Nephron (organoid): ENCODE data around the gene BAHCC1.

Experiments used
- H3K27ac Mint-ChIP-seq, 3 experiments: 2 replicates each; pipeline ENCODE4 v1.8.0; 2020; ENCODE audit warnings: mixed read lengths in 3 of 3, mild to moderate bottlenecking in 2 of 3, moderate library complexity in 1 of 3
- H3K27me3 Mint-ChIP-seq: 2 replicates; pipeline ENCODE4 v1.8.0; 2021; ENCODE audit warnings: low read depth, mild to moderate bottlenecking, moderate library complexity, mixed read lengths
- H3K36me3 Mint-ChIP-seq: 2 replicates; pipeline ENCODE4 v1.8.0; 2020; ENCODE audit warnings: low read depth, mixed read lengths
- H3K4me1 Mint-ChIP-seq: 2 replicates; pipeline ENCODE4 v1.8.0; 2020; ENCODE audit warnings: mixed read lengths
- H3K4me3 Mint-ChIP-seq, 3 experiments: 2 replicates each; pipeline ENCODE4 v1.8.0; 2020; ENCODE audit warnings: mild to moderate bottlenecking in 3 of 3, mixed read lengths in 3 of 3, moderate library complexity in 2 of 3
- H3K9me3 Mint-ChIP-seq: 2 replicates; pipeline ENCODE4 v1.8.0; 2020; ENCODE audit warnings: mixed read lengths
- TF ChIP-seq, protein P1 (sequence below), 3 experiments: fragments of 200-600 bp; sonication (generic); IDR thresholded peaks; one replicate each; pipeline ENCODE4 v1.5.0; 2021; ENCODE audit warnings: antibody characterized with exemption in 3 of 3; ENCODE audit not compliant: unreplicated experiment in 3 of 3

The BAHCC1 gene

DNA sequence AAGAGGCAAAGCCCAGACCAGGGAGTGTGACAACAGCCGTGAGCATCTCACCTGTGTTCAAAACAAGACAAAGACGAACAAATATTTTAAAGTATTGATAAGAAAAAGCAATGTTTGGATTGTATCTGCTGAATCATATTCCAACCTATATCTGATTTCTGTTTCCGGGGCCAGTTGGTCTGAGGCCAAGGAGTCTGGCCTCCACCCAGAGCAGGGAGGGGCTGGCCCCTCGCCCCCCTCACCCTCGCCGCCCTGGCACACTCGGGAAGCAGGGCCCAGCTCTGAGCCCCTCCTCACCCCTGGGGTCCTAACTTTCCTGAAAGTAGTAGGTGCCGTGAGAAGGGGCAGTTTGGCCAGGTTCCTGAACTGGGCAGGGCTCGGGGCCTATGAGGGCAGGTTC is 69.3 kb downstream of the BAHCC1 start:
- TF ChIP-seq, protein P1, sequence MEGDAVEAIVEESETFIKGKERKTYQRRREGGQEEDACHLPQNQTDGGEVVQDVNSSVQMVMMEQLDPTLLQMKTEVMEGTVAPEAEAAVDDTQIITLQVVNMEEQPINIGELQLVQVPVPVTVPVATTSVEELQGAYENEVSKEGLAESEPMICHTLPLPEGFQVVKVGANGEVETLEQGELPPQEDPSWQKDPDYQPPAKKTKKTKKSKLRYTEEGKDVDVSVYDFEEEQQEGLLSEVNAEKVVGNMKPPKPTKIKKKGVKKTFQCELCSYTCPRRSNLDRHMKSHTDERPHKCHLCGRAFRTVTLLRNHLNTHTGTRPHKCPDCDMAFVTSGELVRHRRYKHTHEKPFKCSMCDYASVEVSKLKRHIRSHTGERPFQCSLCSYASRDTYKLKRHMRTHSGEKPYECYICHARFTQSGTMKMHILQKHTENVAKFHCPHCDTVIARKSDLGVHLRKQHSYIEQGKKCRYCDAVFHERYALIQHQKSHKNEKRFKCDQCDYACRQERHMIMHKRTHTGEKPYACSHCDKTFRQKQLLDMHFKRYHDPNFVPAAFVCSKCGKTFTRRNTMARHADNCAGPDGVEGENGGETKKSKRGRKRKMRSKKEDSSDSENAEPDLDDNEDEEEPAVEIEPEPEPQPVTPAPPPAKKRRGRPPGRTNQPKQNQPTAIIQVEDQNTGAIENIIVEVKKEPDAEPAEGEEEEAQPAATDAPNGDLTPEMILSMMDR (IDR thresholded peaks at IDR 0.05; ENCODE audit: unreplicated experiment in 3 of 3): no peak
- Mint-ChIP-seq H3K9me3 (no peaks in the 10 kb centered on the region), H3K27ac (peak overlapping the region in 2 of 3 experiments; percentile 3 to 46), H3K4me3 (no peak overlapping the region), H3K27me3 (no peaks in the 10 kb centered on the region), H3K4me1 (peaks cover 18% of the 10 kb centered on the region), H3K36me3 (peaks cover 20% of the 10 kb centered on the region)

DNA sequence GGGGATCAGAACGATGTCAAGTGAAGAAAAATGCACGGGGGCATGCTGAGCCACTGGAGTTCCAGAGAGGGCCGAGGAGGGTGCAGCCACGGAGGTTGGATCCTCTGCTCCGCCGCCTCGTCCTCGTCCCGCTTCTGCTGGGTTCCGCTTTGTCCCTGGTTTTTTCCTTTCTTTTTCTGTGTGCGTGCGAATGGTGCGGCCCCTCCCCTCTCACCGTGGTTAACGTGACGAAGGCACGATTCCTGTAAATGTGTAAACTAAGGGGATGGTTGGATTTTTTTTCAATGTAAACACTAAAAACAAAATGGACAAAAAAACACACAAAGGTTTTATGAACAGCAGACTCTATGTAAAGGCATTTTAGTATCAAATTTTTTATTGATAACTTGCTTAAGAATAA is 70.7 kb downstream of the BAHCC1 start:
- H3K4me1 Mint-ChIP-seq: peaks cover 25% of the 10 kb centered on the region
- TF ChIP-seq, protein P1 (IDR thresholded peaks at IDR 0.05; ENCODE audit: unreplicated experiment in 3 of 3): no peak
- peak overlapping the region; percentile 45 to 95 (median 89) for H3K27ac Mint-ChIP-seq
- no peaks in the 10 kb centered on the region for H3K27me3 Mint-ChIP-seq
- H3K36me3 Mint-ChIP-seq: peaks cover 20% of the 10 kb centered on the region
- no peaks in the 10 kb centered on the region for H3K9me3 Mint-ChIP-seq
- H3K4me3 Mint-ChIP-seq: peak overlapping the region; percentile 41 to 72 (median 64)

DNA sequence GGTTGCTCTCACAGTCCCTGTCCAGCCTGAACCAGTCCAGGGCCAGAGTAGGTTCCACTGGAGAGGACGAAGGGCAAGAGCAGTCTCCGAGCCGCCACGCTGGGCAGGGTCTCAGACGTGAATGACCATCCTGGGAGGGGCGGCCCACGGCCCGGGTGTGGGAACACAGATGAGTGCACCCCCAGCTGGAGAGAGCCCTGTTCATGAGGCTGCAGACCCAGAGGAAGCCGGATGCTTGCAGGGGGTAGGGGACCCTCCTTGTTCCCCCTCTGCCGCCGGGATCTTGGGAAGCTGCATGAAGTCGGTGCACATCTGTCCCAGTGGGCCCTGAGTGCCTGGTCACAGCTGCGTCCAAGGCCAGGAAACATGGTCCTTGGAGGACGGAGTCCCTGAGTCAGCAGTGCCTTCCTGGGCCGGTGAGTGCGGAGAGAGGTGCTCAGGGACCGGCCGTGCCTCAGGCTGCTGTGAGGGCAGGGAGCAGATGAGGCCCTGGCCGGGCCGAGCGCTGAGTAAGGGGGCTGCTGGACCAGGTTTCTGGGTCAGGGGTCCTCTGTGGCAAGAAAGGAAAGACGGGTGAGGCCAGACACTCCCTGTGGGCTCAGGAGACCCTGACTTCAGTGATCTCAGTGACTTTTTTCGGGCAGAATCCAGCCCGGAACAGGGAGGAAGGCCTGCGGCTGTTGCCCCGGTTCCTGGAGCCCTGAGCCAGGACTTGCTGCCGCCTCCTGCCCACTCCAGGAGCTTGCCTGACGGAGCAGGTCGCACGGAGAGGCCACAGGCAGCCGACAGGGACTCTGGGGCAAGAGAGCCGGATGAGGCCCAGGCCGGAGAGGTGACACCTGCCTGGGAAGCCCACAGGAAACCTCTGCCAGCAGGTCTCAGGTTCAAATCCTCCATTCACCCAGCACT is 71.6 kb downstream of the BAHCC1 start:
- Mint-ChIP-seq H3K27ac (peak overlapping the region in 1 of 3 experiments; percentile 95), H3K4me3 (peak overlapping the region in 1 of 3 experiments; percentile 35), H3K27me3 (no peaks in the 10 kb centered on the region), H3K4me1 (peaks cover 26% of the 10 kb centered on the region), H3K36me3 (peaks cover 20% of the 10 kb centered on the region), H3K9me3 (no peaks in the 10 kb centered on the region)
- TF ChIP-seq, protein P1 (IDR thresholded peaks at IDR 0.05; ENCODE audit: unreplicated experiment in 3 of 3): no peak

DNA sequence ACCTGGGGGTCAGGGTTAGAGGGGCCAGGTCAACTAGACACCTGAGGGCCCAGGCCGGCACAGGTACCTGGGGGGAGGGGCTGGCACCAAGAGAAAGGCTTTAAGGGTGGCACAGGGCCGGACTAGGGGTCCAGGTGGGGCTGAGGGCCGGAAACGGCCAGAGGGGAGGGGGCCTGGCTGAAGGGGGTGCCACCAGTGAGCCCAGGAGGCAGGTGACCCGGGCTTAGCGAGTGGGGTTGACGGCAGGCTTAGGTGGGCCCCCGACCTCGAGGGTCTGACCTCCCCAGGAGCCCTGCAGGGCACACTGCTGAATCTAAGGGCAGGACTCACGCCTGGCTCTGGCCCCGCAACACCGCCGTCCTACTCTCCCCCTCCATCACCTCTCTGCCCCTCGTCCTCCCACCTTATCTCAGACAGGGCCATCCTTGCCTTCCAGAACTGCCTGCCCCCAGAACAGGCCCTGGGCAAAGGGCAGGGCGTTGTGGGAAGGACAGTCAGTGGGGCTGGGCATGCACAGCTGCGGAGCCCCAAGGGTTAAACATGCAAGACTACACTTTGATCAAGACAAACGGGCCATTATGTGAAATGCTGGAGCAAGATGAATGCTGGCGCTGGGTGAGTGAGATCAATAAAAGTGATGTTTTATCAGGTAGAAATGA is 73.0 kb downstream of the BAHCC1 start:
- TF ChIP-seq, protein P1 (IDR thresholded peaks at IDR 0.05; ENCODE audit: unreplicated experiment in 3 of 3): no peak
- H3K4me3 Mint-ChIP-seq: no peak overlapping the region
- H3K27me3 Mint-ChIP-seq: no peaks in the 10 kb centered on the region
- H3K27ac Mint-ChIP-seq: peak overlapping the region in 2 of 3 experiments; percentile 26 to 29
- peaks cover 13% of the 10 kb centered on the region for H3K36me3 Mint-ChIP-seq
- no peaks in the 10 kb centered on the region for H3K9me3 Mint-ChIP-seq
- peaks cover 26% of the 10 kb centered on the region for H3K4me1 Mint-ChIP-seq

DNA sequence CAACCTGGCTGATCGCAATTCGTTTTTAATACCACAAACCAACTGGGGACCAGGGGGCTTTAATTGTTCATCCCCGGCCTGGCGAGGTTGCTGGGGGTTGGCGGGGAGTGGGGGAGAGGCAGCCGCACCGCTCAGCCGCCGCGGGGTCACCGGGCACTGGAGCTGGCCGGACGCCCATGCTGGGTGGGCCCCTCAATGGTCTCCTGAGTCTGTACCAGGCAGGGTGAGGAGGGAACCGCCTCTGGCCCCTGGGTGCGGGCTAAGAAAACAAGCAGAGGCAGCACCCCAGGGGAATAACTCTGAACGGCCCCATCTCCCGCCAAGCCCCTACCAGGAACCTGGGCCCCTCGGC is 73.5 kb downstream of the BAHCC1 start:
- TF ChIP-seq, protein P1 (IDR thresholded peaks at IDR 0.05; ENCODE audit: unreplicated experiment in 3 of 3): no peak
- H3K27me3 Mint-ChIP-seq: no peaks in the 10 kb centered on the region
- no peak overlapping the region for H3K4me3 Mint-ChIP-seq
- no peaks in the 10 kb centered on the region for H3K9me3 Mint-ChIP-seq
- H3K27ac Mint-ChIP-seq: peak overlapping the region in 1 of 3 experiments; percentile 29
- H3K36me3 Mint-ChIP-seq: peaks cover 11% of the 10 kb centered on the region
- peaks cover 26% of the 10 kb centered on the region for H3K4me1 Mint-ChIP-seq
